ENCODE results near the gene DUSP5.
A peak's percentile ranks its signal among the peaks of the same experiment; 100 is the strongest.
"Not testable (repeated sequence)": the region's sequence is repeated elsewhere in the genome, so short reads cannot be mapped to it uniquely, and the experiment has no call there.

The DUSP5 gene

GRCh38 chr10:110530131-110530831, 32.6 kb downstream of the DUSP5 start:
- peak overlapping the region; percentile 53 for H3K18ac ChIP-seq (ENCODE audit: low read length)
- no peak overlapping the region for H2AK5ac ChIP-seq (ENCODE audit: low read length)
- no peak overlapping the region for H4K5ac ChIP-seq (ENCODE audit: low read length)
- DNase-seq: peak; percentile 97
- H3K4me1 ChIP-seq (ENCODE audit: control insufficient read depth, low read depth, low read length): peaks cover 16% of the 10 kb centered on the region
- peak overlapping the region; percentile 83 for H3K27ac ChIP-seq (ENCODE audit: low read depth, low read length)
- no peak overlapping the region for H3K4me3 ChIP-seq (ENCODE audit: low read length)
- H3K27me3 ChIP-seq (ENCODE audit: insufficient read depth, low read length, poor library complexity): no peaks in the 10 kb centered on the region
- H3K56ac ChIP-seq (ENCODE audit: low read length): peak overlapping the region; percentile 80
- no peak overlapping the region for H4K8ac ChIP-seq (ENCODE audit: low read depth, low read length)
- H2BK15ac ChIP-seq (replicated peaks; ENCODE audit: low read depth): peak overlapping the region; percentile 10
- peak overlapping the region; percentile 50 for H2BK120ac ChIP-seq (ENCODE audit: low read depth, low read length)
- peak overlapping the region; percentile 51 for H3K9ac ChIP-seq (ENCODE audit: low read length)
- peak overlapping the region; percentile 44 for H3K4ac ChIP-seq (ENCODE audit: low read depth, low read length)
- H3K79me1 ChIP-seq (ENCODE audit: low read length): no peaks in the 10 kb centered on the region
- peak overlapping the region; percentile 72 for H2BK5ac ChIP-seq (ENCODE audit: low read length)
- WGBS (ENCODE audit: extremely low coverage, insufficient coverage, low lambda C conversion rate): no CpG with 5 or more reads among the region's 35 CpGs
- H3K4me2 ChIP-seq (ENCODE audit: low read length): peak overlapping the region; percentile 19
- H3K36me3 ChIP-seq (ENCODE audit: control insufficient read depth, insufficient read depth, low read length): no peaks in the 10 kb centered on the region
- H3K79me2 ChIP-seq (ENCODE audit: control insufficient read depth, insufficient read depth, low read length): no peaks in the 10 kb centered on the region
- no peak overlapping the region for H3K23ac ChIP-seq (ENCODE audit: low read length)

GRCh38 chr10:110531687-110532086, 34.0 kb downstream of the DUSP5 start:
- Histone ChIP-seq H4K8ac (ENCODE audit: low read depth, low read length) (no peak overlapping the region), H3K4me3 (ENCODE audit: low read length) (no peak overlapping the region), H3K56ac (ENCODE audit: low read length) (no peak overlapping the region), H3K4me2 (ENCODE audit: low read length) (no peak overlapping the region), H3K23ac (ENCODE audit: low read length) (no peak overlapping the region), H2AK5ac (ENCODE audit: low read length) (no peak overlapping the region), H2BK15ac (replicated peaks; ENCODE audit: low read depth) (no peak overlapping the region), H2BK5ac (ENCODE audit: low read length) (no peak overlapping the region), H3K79me1 (ENCODE audit: low read length) (no peaks in the 10 kb centered on the region), H3K9ac (ENCODE audit: low read length) (no peak overlapping the region), H3K79me2 (ENCODE audit: control insufficient read depth, insufficient read depth, low read length) (no peaks in the 10 kb centered on the region), H3K4ac (ENCODE audit: low read depth, low read length) (peak overlapping the region; percentile 78), H2BK120ac (ENCODE audit: low read depth, low read length) (no peak overlapping the region), H3K27ac (ENCODE audit: low read depth, low read length) (no peak overlapping the region), H3K27me3 (ENCODE audit: insufficient read depth, low read length, poor library complexity) (no peaks in the 10 kb centered on the region), H4K5ac (ENCODE audit: low read length) (no peak overlapping the region), H3K4me1 (ENCODE audit: control insufficient read depth, low read depth, low read length) (peaks cover 16% of the 10 kb centered on the region), H3K36me3 (ENCODE audit: control insufficient read depth, insufficient read depth, low read length) (no peaks in the 10 kb centered on the region), H3K18ac (ENCODE audit: low read length) (peak overlapping the region; percentile 33)
- no peak for DNase-seq
- WGBS (ENCODE audit: extremely low coverage, insufficient coverage, low lambda C conversion rate): no CpG with 5 or more reads among the region's 2 CpGs

- Histone ChIP-seq H3K4me1 (ENCODE audit: control insufficient read depth, low read depth, low read length) (peaks cover 14% of the 10 kb centered on the region), H3K56ac (ENCODE audit: low read length) (peak overlapping the region; percentile 61), H2AK5ac (ENCODE audit: low read length) (peak overlapping the region; percentile 60), H2BK5ac (ENCODE audit: low read length) (peak overlapping the region; percentile 58), H3K18ac (ENCODE audit: low read length) (peak overlapping the region; percentile 21)
- H2BK120ac ChIP-seq (ENCODE audit: low read depth, low read length); H3K4me2 ChIP-seq (ENCODE audit: low read length); H3K36me3 ChIP-seq (ENCODE audit: control insufficient read depth, insufficient read depth, low read length); H3K9ac ChIP-seq (ENCODE audit: low read length); H3K4ac ChIP-seq (ENCODE audit: low read depth, low read length); H3K4me3 ChIP-seq (ENCODE audit: low read length); H3K79me1 ChIP-seq (ENCODE audit: low read length); H3K27ac ChIP-seq (ENCODE audit: low read depth, low read length); DNase-seq; H3K27me3 ChIP-seq (ENCODE audit: insufficient read depth, low read length, poor library complexity); H3K23ac ChIP-seq (ENCODE audit: low read length); H4K5ac ChIP-seq (ENCODE audit: low read length); H2BK15ac ChIP-seq (replicated peaks; ENCODE audit: low read depth); H3K79me2 ChIP-seq (ENCODE audit: control insufficient read depth, insufficient read depth, low read length); H4K8ac ChIP-seq (ENCODE audit: low read depth, low read length): not testable (repeated sequence)
- no CpG with 5 or more reads among the region's 4 CpGs for WGBS (ENCODE audit: extremely low coverage, insufficient coverage, low lambda C conversion rate)
These were observed 34.9 kb downstream of the DUSP5 start for GRCh38 chr10:110532628-110533027.

- Histone ChIP-seq H2BK120ac (ENCODE audit: low read depth, low read length) (no peak overlapping the region), H3K79me1 (ENCODE audit: low read length) (no peaks in the 10 kb centered on the region), H3K4ac (ENCODE audit: low read depth, low read length) (no peak overlapping the region), H3K27me3 (ENCODE audit: insufficient read depth, low read length, poor library complexity) (no peaks in the 10 kb centered on the region), H2BK15ac (replicated peaks; ENCODE audit: low read depth) (no peak overlapping the region), H3K18ac (ENCODE audit: low read length) (no peak overlapping the region), H4K8ac (ENCODE audit: low read depth, low read length) (no peak overlapping the region), H3K9ac (ENCODE audit: low read length) (peak overlapping the region; percentile 18), H2AK5ac (ENCODE audit: low read length) (no peak overlapping the region), H3K4me2 (ENCODE audit: low read length) (no peak overlapping the region), H3K4me1 (ENCODE audit: control insufficient read depth, low read depth, low read length) (peaks cover 11% of the 10 kb centered on the region), H2BK5ac (ENCODE audit: low read length) (peak overlapping the region; percentile 71), H3K79me2 (ENCODE audit: control insufficient read depth, insufficient read depth, low read length) (no peaks in the 10 kb centered on the region), H3K4me3 (ENCODE audit: low read length) (no peak overlapping the region), H4K5ac (ENCODE audit: low read length) (no peak overlapping the region), H3K23ac (ENCODE audit: low read length) (no peak overlapping the region), H3K27ac (ENCODE audit: low read depth, low read length) (no peak overlapping the region), H3K56ac (ENCODE audit: low read length) (peak overlapping the region; percentile 71), H3K36me3 (ENCODE audit: control insufficient read depth, insufficient read depth, low read length) (no peaks in the 10 kb centered on the region)
- no peak for DNase-seq
- WGBS (ENCODE audit: extremely low coverage, insufficient coverage, low lambda C conversion rate): no CpG with 5 or more reads among the region's 3 CpGs
These were observed 35.4 kb downstream of the DUSP5 start for GRCh38 chr10:110533149-110533548.

GRCh38 chr10:110534571-110534970, 36.9 kb downstream of the DUSP5 start:
- Histone ChIP-seq H3K27ac (ENCODE audit: low read depth, low read length) (no peak overlapping the region), H3K27me3 (ENCODE audit: insufficient read depth, low read length, poor library complexity) (no peaks in the 10 kb centered on the region), H3K4me3 (ENCODE audit: low read length) (no peak overlapping the region), H3K36me3 (ENCODE audit: control insufficient read depth, insufficient read depth, low read length) (no peaks in the 10 kb centered on the region), H2BK5ac (ENCODE audit: low read length) (no peak overlapping the region), H3K9ac (ENCODE audit: low read length) (no peak overlapping the region), H2BK15ac (replicated peaks; ENCODE audit: low read depth) (no peak overlapping the region), H3K79me1 (ENCODE audit: low read length) (no peaks in the 10 kb centered on the region), H4K5ac (ENCODE audit: low read length) (no peak overlapping the region), H3K4ac (ENCODE audit: low read depth, low read length) (no peak overlapping the region), H2AK5ac (ENCODE audit: low read length) (no peak overlapping the region), H3K4me1 (ENCODE audit: control insufficient read depth, low read depth, low read length) (peaks cover 7% of the 10 kb centered on the region), H3K79me2 (ENCODE audit: control insufficient read depth, insufficient read depth, low read length) (no peaks in the 10 kb centered on the region), H4K8ac (ENCODE audit: low read depth, low read length) (no peak overlapping the region), H3K56ac (ENCODE audit: low read length) (no peak overlapping the region), H3K4me2 (ENCODE audit: low read length) (no peak overlapping the region), H3K23ac (ENCODE audit: low read length) (no peak overlapping the region), H3K18ac (ENCODE audit: low read length) (no peak overlapping the region), H2BK120ac (ENCODE audit: low read depth, low read length) (no peak overlapping the region)
- WGBS (ENCODE audit: extremely low coverage, insufficient coverage, low lambda C conversion rate): no CpG with 5 or more reads among the region's 2 CpGs
- DNase-seq: no peak
